Astrocyte of the spinal cord (primary cell): ENCODE results near the gene UTRN.
A peak's percentile ranks its signal among the peaks of the same experiment; 100 is the strongest.

ENCODE experiments used
- DNase-seq: peaks from one replicate; pipeline ENCODE4 v3.0.0; 2011; ENCODE audit warnings: low read depth, low spot score
- H3K4me3 ChIP-seq: 2 replicates; pipeline ENCODE4 v1.5.1; 2011; ENCODE audit warnings: low read depth, mild to moderate bottlenecking, low read length, moderate library complexity
- CTCF ChIP-seq: IDR thresholded peaks from 2 replicates; pipeline ENCODE4 v1.5.1; 2012; ENCODE audit warnings: low read depth, mild to moderate bottlenecking, low read length, inconsistent platforms
- in situ Hi-C: cut with HindIII; loops from 2 replicates; pipeline ENCODE4 v1.10.0; 2017; ENCODE audit warnings: low sequenced_read_pairs

The UTRN gene

GRCh38 chr6:144265390-144265789 lies 19.7 kb upstream of the UTRN start:
- no peak overlapping the region for H3K4me3 ChIP-seq
- no peak for TF ChIP-seq CTCF
- in situ Hi-C loops: no loop called here
- DNase-seq: peak; percentile 76

- in situ Hi-C loops: no loop called here
- H3K4me3 ChIP-seq: no peak overlapping the region
- DNase-seq: peak; percentile 87
- no peak for TF ChIP-seq CTCF
These were observed 19.0 kb upstream of the UTRN start for GRCh38 chr6:144266091-144266649.

GRCh38 chr6:144268794-144269349 lies 16.3 kb upstream of the UTRN start:
- H3K4me3 ChIP-seq: no peak overlapping the region
- TF ChIP-seq CTCF: no peak
- no peak for DNase-seq
- in situ Hi-C loops: no loop called here

GRCh38 chr6:144277174-144277573 lies 8.0 kb upstream of the UTRN start:
- in situ Hi-C loops: no loop called here
- no peak overlapping the region for H3K4me3 ChIP-seq
- no peak for DNase-seq
- no peak for TF ChIP-seq CTCF

- no peak for TF ChIP-seq CTCF
- DNase-seq: no peak
- no peak overlapping the region for H3K4me3 ChIP-seq
- in situ Hi-C loops: no loop called here
These were observed 7.4 kb upstream of the UTRN start for GRCh38 chr6:144277605-144278227.

GRCh38 chr6:144278659-144279314 lies 6.3 kb upstream of the UTRN start:
- DNase-seq: no peak
- no peak for TF ChIP-seq CTCF
- H3K4me3 ChIP-seq: no peak overlapping the region
- in situ Hi-C loops: no loop called here
